ENCODE measurements around the gene KRT14.
A peak's percentile ranks its signal among the peaks of the same experiment; 100 is the strongest.
"Not testable (repeated sequence)": the region's sequence is repeated elsewhere in the genome, so short reads cannot be mapped to it uniquely, and the experiment has no call there.

The KRT14 gene

DNA sequence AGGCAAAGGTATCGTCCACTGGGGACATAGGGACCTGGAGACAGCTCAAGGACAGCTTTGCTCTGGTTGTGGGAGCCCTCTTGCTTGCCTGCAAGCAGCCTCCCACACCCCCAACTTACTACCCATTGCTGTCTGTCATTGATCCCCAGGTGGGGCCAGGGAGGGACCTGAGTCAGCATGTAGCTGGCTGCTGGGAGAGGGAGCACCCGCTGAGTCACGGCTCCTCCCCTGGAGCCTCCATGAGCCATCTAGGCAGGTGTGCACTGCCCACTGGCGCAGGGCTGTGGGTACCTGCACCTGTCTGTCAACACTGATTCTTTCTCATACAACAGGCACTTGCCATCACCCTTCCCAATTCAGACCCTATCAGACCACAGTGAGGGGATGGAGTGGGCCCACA is 10.0 kb downstream of the KRT14 start:
- not testable (repeated sequence) for DNase-seq

DNA sequence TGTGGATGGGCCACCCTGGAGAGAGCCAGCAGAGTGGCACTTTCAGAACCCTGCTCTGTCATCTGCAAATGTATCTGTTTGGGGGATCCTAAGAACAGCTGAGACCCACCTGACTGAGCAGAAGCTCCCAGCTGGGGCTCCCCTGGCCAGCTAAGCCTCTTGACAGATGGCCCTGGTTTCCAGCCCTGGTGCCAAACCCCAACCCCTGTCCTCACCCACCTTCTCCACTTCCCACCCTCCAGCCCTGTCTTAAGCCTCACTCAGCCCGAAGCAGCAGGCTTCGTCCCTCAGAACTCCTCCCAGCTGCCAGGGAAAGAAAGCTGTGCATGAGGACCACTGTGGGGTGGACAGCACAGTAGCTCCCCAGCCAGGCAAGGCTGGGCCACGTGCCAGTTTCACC is 11.4 kb downstream of the KRT14 start:
- DNase-seq, result no peak

DNA sequence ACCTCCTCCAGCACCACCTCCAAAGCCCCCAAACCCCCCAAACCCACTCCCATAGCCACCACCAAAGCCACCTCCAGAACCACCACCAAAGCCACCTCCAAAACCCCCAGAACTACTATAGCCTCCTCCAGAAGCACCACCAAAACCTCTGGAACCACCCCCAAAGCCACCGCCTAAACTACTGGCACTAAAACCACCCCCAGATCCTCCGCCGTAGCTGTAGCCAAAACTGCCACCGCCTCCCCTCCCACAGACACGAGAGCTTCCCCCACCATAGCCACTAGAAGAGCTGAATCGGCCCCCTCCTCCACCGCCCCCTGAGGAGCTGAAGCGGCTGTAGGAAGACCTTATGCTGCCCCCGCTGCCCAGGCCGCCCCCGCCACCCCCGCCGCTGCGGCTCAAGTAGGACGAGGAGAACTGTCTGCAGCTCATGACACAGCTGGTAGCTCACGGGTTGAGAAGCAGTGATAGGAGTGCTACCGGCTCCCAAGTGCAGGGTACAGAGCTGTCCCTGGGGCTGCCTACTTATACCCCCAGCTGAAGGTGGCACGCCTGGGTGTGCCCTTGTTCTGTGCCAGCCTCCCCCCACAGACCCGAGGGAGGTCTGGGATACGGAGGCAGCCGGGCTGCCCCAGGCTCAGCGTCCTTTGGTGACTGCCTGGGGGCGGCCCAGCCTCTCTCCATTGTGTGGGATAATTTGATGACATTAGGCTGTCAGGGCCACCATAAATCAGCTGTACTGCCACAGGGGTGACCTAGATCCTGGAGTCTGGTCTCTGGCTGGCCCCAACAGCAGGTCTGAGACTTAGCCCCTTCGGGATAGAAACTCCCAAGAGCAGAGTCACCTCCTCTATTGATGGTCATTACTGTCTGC is 14.9 kb downstream of the KRT14 start, which contains the start of gene KRT9:
Gene KRT9 (minus strand): TSS at position 499 of the 874 bp plus-strand sequence. CDS start 67 bp downstream, at position 432.
- no peak for DNase-seq

DNA sequence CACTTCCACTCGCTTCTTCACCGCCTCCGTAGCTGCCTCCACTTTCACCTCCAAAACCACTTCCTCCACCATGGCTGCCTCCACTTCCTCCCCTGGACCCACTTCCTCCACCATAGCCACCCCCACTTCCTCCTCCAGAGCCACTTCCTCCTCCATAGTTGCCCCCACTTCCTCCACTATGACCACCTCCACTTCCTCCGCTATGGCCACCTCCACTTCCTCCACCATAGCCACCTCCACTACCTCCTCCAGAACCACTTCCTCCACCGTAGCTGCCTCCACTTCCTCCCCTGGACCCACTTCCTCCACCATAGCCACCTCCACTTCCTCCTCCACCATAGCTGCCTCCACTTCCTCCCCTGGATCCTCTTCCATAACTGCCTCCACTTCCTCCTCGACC is 19.4 kb downstream of the KRT14 start:
- no peak for DNase-seq

DNA sequence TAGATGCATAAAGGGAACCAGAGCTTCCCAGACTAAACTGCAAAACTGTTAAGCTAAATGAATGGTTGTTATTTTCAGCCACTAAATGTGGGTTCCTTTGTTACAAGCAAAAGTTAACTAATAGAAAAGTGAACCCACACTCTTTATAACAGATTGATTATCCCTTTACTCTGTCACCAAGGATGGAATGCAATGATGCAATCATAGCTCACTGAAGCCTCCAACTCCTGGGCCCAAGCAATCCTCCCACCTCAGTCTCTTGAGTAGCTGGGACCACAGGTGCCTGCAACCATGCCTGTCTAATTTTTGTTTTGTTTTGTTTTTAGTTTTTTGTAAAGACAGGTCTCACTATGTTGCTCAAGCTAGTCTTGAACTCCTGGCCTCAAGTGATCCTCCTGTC is 21.4 kb downstream of the KRT14 start:
- no peak for DNase-seq

DNA sequence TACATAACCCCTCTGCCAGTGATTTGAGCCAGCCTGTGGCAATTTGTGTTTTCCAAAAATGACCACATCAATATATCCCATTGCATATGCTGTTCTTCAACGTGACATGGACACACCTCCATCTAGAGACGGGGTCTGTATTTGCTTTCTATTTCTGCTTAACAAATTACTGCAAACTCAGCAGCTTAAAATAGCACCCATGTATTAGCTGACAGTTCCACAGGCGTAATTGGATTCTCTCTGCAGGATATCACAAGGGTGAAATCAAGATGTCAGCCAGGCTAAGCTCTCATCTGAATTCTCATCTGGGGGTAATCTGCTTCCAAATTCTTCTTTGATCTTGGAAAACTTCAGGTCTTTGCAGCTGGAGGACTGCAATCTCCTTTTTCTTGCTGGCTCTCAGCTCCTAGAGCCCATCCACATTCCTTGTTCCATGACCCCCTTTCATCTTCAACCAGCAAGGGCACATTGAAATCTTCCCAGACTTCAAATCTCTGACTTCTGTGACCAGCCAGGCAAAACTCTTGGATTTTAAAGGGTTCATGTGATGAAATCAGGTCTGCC is 23.0 kb downstream of the KRT14 start:
- DNase-seq, result no peak

DNA sequence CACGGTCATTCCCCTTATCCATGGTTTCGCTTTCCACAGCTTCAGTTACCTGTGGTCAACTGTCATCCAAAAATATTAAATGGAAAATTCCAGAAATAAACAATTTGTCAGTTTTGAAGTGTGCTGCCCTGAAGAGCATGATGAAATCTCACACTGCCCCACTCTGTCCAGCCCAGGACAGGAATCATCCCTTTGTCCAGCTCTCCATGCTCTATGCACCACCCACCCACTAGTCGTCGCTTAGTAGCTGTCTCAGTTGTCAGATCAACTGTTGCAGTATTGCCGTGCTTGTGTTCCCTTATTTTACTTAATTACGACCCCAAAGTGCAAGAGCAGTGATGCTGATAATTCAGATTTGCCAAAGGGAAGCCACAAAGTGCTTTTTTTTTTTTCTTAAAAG is 25.1 kb downstream of the KRT14 start:
- no peak for DNase-seq

DNA sequence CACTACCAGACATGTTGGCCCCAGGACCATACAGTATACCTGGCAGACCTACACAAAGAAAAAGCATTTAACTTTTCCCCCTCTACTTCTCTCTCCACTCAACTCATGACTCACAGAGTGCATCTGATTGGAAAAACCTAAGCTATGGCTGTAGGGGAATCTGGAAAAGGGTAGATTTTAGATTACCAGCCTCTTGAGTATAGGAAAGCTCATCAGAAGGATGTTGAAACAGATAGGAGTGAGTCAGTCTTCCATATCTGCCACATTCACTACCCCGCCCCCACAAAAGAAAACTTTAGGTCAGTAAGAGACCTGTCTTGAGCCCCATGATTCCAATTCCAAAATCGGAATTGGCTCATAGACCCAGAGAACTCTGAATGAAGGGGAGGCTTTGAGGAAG is 27.1 kb downstream of the KRT14 start:
- no peak for DNase-seq

DNA sequence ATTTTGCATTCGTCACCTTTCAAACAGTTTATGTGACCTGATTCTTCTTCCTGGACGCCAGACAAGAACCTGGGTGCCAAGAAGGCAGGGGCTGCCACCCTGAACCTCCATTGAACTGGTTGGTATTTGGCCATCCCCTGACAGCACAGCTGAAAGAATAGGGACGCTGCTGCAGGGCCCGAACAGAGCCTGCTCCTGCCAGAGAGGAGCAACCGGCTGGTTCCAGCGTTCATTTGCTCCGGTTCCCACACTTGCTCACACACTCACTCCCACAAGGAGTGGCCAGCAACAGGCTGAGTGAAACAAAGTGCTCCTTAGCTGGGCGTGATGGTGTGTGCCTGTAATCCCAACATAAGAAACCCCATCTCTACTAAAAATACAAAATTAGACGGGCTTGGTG is 29.8 kb downstream of the KRT14 start:
- DNase-seq, result no peak

DNA sequence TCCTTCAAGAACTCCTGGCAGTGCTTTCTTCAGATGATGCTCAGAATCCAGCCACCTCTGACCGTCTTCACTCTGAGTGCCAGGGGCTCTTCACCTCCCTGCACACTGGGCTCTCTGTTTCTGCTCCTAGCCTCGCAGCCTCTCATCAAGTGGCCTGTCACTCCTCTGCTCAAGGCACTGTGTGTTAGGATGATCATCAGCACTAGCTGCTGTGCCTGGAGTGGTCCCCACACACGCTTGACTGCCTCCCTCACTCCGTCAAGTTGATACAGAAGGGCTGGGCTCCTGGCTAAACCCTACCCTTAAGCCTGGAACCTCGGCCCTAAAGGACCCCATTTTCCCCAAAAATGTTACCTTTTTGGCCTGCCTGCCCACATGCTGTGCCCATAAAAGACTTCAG is 30.4 kb downstream of the KRT14 start:
- no peak for DNase-seq

DNA sequence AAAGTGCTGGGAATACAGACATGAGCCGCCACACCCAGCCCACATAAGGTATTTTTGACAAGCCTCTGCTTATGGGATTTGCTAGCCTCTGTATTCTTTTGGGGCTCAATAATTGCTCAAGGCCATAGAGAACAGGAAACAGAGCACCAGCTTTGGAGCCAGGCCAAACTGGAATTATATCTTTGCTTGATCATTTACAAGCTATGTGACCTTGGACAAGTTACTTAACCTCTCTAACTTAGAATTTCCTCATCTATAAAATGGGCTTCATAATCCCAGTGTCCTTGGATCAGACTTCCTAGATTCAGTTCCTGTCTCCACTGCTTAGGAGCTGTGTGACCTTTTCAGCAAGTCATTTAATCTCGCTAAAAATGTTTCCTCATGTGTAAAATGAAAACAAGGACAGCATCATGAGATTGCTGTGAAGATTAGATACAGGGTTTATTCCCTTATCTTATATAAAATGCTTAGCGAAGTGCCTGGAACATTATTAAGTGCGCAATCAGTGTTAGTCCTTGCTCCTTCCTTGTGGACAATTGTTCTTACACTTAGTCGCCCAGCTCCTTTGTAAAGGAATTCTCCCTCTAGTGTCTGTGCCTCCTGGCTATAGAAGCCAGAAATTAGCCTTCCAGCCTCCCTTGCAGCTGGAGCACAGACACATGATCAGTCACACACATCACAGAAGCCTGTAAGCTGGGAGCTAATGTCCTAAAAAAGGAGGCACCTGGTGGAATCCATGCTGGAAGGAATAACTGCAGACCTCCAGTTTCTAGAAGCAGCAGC is 31.4 kb downstream of the KRT14 start:
- DNase-seq, result no peak

DNA sequence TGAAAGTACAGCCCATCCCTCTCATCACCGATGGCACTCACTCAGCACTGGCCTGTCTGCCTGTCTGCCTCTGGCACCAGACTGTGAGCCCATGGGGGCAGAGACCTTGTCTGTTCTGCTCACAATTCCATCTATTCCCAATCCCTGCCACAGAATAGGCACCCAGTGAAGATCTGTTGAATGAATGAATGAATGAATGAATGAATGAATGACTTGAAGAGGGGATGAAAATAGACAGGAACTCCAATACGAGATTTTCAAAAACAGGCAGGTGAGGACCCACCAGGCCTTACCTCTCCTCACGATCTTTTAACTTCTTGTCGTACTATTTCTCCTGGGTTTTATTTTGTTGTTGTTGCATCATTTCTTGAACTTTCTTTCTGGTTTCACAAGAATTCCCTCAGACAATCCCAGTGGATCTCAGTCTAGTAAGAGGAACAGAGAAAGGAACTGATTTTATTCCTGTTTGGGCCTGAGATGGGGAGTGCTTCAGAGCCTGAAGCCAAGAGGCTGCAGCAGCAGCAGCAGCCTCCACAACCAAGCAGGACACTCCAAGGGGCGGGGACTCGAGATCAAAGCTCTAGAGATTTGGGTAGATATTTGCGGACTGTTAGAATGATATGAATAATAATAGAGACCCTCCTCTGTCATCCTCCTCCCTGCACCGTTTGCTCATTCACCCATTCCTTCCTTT is 32.6 kb downstream of the KRT14 start:
- DNase-seq, result no peak

DNA sequence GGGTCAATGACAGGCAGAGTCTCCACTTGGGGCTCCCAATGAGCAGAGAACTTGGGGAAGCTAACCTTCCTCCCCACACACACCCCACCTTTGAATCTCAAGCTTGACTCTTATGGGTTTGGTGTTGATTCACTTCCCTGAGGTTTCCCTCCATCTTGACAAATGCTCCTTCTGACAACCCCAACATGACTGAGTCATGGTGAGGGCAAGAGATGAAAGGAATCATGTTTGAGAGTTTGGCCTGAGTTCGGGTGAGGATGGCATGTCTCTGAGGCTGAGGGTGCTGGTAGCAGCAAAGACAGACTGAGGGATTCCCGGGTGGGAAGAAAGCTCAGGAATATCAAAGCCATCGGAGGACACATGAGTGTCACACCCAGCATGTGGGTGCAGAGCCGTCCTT is 33.5 kb downstream of the KRT14 start:
- no peak for DNase-seq

DNA sequence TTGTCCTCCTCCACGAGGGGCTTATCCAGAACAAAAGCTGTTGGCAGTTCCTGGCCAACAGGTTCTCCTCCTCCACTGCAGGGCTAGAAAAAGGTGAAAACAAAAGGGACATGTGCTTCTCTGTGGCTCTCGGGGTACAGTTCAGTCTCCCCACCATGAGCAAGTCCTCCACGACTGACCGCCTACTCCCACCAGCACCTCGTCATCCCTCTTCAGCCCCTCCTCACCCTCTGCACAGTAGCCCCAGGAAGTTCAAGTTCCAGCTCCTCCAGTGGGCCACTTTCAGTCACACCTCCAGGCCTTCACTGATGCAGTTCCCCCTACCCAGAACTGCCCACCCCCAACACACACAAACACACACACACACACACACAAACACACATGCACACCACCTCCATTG is 34.2 kb downstream of the KRT14 start:
- no peak for DNase-seq

DNA sequence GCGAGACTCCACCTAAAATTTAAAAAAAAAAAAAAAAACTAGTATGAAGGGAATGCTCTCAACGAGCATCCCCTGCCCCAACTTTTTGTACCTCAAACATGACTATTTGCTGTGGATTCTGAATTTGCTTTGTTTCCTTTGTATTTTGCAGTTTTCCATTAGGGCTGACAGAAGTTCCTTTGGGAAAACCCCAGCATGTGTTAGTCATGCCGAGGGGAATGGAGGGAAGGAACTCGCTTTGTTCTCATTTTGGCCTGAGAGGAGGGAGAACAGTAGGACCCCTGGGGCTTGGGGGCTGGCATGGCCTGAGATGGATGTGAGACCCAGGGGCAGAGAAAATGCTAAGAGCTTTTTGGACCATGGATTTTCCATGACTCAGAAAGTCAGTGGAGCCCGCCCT is 35.3 kb downstream of the KRT14 start:
- DNase-seq, result no peak

DNA sequence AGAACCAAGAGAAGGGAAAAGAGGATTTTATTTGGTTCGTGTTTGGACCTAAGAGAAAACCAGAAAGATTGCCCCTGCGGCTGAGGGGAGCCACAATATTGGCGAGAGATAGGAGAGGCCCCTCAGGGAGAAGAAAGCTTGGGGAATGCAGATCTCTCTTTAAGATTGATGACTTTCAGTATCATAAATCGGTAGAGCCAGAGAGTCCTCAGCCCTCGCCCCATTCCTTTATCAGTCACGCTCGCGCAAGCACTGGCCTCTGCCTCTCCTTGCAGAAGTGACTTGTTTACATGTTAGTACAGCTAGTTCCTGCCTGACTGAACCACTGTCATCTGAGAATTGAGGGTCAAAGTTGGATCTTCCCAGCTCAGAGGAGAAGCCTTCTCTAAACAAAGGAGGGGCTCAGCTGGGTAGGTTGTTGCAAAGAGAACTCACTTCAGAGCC is 37.1 kb downstream of the KRT14 start:
- no peak for DNase-seq

DNA sequence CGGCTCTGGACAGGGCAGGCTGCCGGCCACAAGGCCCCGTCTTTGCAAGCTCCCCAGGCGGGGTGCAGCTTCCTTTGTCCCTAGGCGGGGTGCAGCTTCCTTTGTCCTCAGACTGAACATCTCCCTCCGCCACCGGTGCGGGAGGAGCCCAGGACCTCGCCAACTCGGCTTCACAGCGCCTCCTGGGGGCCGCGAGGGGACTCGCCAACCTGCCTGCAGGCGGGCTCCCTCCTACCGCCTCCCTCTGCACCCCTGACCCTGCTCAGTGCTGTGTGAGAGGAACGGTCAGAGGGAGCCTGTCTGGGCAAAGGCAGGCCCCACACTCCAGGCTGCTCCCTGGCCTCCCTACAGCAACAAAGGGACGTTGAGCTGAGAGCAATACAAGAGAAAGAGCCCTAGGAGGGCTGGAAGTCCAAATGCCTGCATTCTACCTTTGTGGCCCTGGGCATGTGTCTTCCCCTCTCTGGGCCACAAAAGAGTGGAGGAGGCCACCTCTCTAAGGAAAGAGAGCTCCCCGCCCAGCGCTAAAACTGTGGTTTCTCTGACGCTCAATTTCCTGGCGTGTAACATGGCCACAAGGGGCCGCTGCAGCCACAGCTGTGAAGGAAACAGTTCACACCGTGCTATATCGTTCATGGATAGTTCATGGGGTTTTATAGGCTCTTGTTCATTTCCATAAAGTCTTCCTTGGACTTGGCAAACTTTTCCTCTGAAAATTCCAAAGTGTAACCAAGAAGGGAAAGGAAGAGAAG is 37.7 kb downstream of the KRT14 start:
- DNase-seq, result peak; percentile 93

DNA sequence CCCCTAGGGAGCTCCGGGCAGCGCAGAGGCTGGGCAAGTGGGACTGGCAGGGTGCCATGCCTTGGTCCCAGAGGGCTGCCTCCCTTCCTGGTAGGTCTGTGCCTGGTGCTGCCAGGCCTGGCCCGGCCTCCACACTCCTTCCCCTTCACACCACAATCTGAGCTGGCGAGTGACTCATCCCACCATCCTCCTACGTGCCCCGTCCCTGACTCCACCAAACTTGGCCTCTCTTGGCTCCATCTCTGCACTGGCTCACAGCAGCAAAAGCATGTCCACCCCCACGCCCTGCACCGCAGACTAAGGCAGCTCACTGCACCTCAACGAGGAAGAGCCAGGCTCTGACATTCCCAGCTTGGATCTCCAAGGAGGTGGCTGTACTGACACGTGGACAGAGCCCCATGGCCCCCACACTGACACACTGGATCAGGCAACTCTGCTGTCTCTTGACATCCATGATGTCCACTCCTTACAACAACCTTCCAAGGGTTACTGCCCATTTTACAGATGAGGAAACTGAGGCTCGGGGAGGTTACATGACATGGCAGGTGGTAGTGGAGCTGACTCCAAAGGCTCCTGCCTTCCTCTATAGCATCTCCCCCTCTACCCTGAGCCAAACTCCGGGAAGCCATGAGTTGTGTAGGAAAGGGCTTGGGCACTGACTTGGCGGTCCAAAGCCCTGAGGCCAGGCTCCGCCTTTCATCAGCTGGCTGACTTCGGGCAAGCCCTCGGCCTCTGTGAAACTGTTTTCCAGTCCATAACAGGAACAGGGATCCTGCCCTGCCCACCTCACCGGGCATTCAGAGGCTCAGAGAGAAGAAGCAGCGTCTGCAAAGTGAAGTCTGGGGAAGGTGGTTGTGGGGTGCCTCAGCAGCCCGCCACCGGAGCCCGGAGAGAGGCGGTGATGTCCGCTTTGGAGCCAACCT is 38.5 kb downstream of the KRT14 start:
- peak; percentile 86 for DNase-seq

DNA sequence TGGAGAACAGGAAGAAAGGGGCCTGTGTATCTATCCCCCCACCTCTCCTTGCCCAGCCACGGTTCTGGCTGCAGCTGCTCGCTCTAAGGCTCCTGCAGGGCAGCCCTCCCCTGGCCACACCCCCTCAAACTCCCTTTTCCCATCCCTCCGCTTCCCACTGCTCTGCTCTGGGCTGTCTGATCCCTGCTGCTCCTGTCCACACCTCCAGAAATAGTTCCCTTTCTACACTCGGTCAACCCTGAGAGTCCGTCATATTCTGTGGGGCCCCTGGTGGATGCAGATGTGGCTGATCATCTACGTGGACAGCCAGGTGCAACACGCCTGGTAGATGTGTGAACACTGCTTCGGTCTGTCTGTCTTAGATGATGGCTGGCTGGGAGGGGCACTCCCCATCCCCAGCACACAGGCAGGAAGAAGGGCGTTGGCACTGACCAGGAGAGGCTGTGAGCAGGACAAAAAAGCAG is 39.3 kb downstream of the KRT14 start:
- DNase-seq, result no peak

DNA sequence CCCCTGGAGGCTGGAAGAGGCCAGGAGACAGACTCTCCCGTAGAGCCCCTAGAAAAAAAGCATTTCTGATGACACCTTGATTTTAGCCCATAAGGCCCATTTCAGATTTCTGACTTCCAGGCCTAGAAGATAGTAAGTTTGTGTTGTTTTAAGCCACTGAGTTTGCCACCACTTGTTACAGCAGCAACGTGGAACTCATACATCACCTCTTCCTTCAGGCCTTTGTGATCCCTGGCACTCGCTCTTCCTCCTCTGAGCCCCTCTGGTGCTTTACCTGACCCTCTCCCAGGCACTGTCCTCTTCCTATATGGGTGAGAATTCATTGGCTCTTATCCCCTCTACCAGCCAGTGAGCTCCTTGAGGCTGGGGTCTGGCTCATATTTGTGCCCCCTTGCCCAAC is 39.9 kb downstream of the KRT14 start:
- DNase-seq, result no peak

DNA sequence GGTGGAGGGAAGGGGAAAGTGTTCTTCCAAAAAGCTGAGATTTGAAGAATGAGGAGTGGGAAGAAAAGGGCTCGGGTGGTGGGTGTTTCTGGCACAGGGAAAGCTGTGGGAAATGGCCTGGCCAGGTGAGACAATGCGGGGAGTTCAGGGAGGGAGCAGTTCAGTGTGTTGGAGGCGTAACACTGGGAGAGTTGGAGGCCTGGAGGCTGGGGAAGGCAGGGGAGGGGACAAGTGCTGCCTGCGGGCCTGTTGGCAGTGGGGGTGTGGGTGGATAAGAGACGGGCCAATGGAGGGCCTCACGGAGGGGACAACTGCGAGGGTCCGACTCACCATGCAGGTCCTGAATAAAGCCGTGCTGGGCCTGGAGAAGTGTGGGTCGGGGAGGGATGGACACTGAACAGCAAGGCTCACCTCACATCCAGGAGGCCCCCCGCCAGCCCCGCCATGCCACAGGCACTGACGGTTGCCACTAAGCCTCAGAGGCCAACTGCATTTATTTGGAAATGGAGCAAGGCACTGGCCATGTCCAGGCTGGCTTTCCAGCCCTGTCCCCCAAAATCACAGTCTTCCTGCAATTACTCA is 40.8 kb downstream of the KRT14 start:
- DNase-seq, result no peak

Data from activated effector memory CD4-positive, alpha-beta T cell treated with anti-CD3 and anti-CD28 coated beads, Interleukin-2, amount 50 U/mL, for 16 hours (primary cell).